Cardiac muscle cell (in vitro differentiated cells and primary cell): ENCODE results near the gene CRELD2. TPM values are rescaled to one million over a fixed set of nuclear protein-coding genes. Genes with fewer than 3 reads are reported as not detected.

Experiments used
- DNase-seq, 2 donors: peaks; one replicate each; pipeline versions ENCODE4 v3.0.0 to v3.0.0-alpha.2; 2010 to 2017; ENCODE audit warnings: low read depth in 1 of 2, low spot score in 1 of 2
- H3K27ac ChIP-seq: fragments of 200-600 bp; sonication (generic); 2 replicates; pipeline ENCODE4 v1.5.1; 2016
- H3K27me3 ChIP-seq: fragments of 200-600 bp; sonication (generic); 2 replicates; pipeline ENCODE4 v1.6.0; 2016; ENCODE audit warnings: control low read depth
- H3K36me3 ChIP-seq: fragments of 200-600 bp; sonication (generic); 2 replicates; pipeline ENCODE4 v1.5.1; 2016; ENCODE audit warnings: control low read depth
- H3K4me1 ChIP-seq: fragments of 200-600 bp; sonication (generic); 2 replicates; pipeline ENCODE4 v1.8.1; 2017; ENCODE audit warnings: low read depth, mild to moderate bottlenecking, mixed run types
- H3K4me3 ChIP-seq: fragments of 200-600 bp; sonication (generic); 2 replicates; pipeline ENCODE4 v1.5.1; 2016; ENCODE audit warnings: mild to moderate bottlenecking
- H3K9me3 ChIP-seq: fragments of 200-600 bp; sonication (generic); 2 replicates; pipeline ENCODE4 v1.5.1; 2017; ENCODE audit warnings: low read depth, mild to moderate bottlenecking, control low read depth
- CTCF ChIP-seq: IDR thresholded peaks from 2 replicates; pipeline ENCODE4 v1.5.1; 2012; ENCODE audit warnings: low read depth, mild to moderate bottlenecking, low read length
- polyA plus RNA-seq: library from polyadenylated mRNA; unstranded; fragments of >200 nt; fragmentation: Nextera tagmentation; extraction: Ambion mirVana; gene quantifications from 2 replicates; pipeline ENCODE4 v1.2.1, GENCODE V29; 2016
- total RNA-seq: library from RNA; depleted of rRNA; stranded (reverse); fragments of >200 nt; gene quantifications from 2 replicates; pipeline ENCODE4 v1.2.3, GENCODE V29; 2016

CRELD2 gene
- total and polyA plus RNA-seq, 2 experiments from 2014 or later = 36.0 to 112 TPM

GRCh38 chr22:49887702-49888101 is 30.7 kb upstream of the CRELD2 start:
- Histone ChIP-seq H3K4me3 (no peak overlapping the region), H3K36me3 (peaks cover 14% of the 10 kb centered on the region)
- no peak for TF ChIP-seq CTCF

GRCh38 chr22:49889071-49889470 is 29.4 kb upstream of the CRELD2 start:
- no peak for DNase-seq
- Histone ChIP-seq H3K36me3 (peaks cover 14% of the 10 kb centered on the region), H3K9me3 (peaks cover 3% of the 10 kb centered on the region), H3K27ac (no peak overlapping the region), H3K27me3 (no peaks in the 10 kb centered on the region), H3K4me3 (no peak overlapping the region), H3K4me1 (no peaks in the 10 kb centered on the region)
- no peak for TF ChIP-seq CTCF

More at GRCh38 chr22:49887702-49888101, 30.7 kb upstream of the CRELD2 start:
- Histone ChIP-seq H3K4me1 (no peaks in the 10 kb centered on the region), H3K27ac (no peak overlapping the region), H3K27me3 (no peaks in the 10 kb centered on the region), H3K9me3 (peaks cover 3% of the 10 kb centered on the region)
- no peak for DNase-seq

GRCh38 chr22:49892226-49892899 is 26.1 kb upstream of the CRELD2 start:
- H3K4me3 ChIP-seq = no peak overlapping the region
- H3K36me3 ChIP-seq = no peaks in the 10 kb centered on the region
- no peaks in the 10 kb centered on the region for H3K4me1 ChIP-seq
- no peak for TF ChIP-seq CTCF
- no peaks in the 10 kb centered on the region for H3K27me3 ChIP-seq
- no peak for DNase-seq
- H3K9me3 ChIP-seq = no peaks in the 10 kb centered on the region
- no peak overlapping the region for H3K27ac ChIP-seq

- no peak for TF ChIP-seq CTCF
- no peaks in the 10 kb centered on the region for H3K27me3 ChIP-seq
Measured at GRCh38 chr22:49893025-49893424, 25.4 kb upstream of the CRELD2 start.

GRCh38 chr22:49894322-49895054 is 23.9 kb upstream of the CRELD2 start:
- H3K36me3 ChIP-seq = no peaks in the 10 kb centered on the region
- H3K9me3 ChIP-seq = no peaks in the 10 kb centered on the region
- no peaks in the 10 kb centered on the region for H3K27me3 ChIP-seq
- no peaks in the 10 kb centered on the region for H3K4me1 ChIP-seq
- TF ChIP-seq CTCF = no peak
- H3K4me3 ChIP-seq = no peak overlapping the region
- no peak overlapping the region for H3K27ac ChIP-seq
- DNase-seq = no peak

More at GRCh38 chr22:49893025-49893424, 25.4 kb upstream of the CRELD2 start:
- DNase-seq = no peak
- Histone ChIP-seq H3K27ac (no peak overlapping the region), H3K4me1 (no peaks in the 10 kb centered on the region), H3K9me3 (no peaks in the 10 kb centered on the region), H3K4me3 (no peak overlapping the region), H3K36me3 (no peaks in the 10 kb centered on the region)
